ENCODE data around the gene OR2T11.
"Not testable (repeated sequence)": the region's sequence is repeated elsewhere in the genome, so short reads cannot be mapped to it uniquely, and the experiment has no call there.

DNA sequence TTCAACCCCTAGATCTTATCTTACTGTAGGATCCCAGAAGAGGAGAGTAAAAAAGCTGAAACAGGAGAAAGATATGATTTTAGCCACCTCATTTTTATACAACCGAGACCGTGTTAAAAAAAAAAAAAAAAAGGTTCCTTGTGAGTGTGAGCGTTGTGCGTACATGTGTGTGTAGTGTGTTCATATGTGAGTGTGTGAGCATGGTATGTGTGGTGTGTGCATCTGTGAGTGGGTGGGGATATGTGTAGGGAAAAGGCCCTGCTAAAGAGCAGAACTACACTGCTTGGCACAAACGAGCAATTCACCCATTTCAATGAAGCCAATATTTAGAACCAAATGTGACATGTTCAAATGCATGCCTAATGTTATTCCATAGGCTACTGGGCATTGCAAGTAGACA lies 6.7 kb upstream of the OR2T11 start:
- TF ChIP-seq CTCF, POLR2A (IDR thresholded peaks at IDR 0.05): not testable (repeated sequence)
